Posterior cingulate gyrus (tissue), 11 donors: Measurements from ENCODE around the gene PRPSAP2.
"Not testable (repeated sequence)": the region's sequence is repeated elsewhere in the genome, so short reads cannot be mapped to it uniquely, and the experiment has no call there.

ENCODE experiments used
- DNase-seq, 10 donors: peaks; one replicate each; pipeline versions ENCODE4 v3.0.0 to v3.0.0-alpha.2; 2020 to 2021; ENCODE audit warnings: mixed read lengths in 3 of 10
- intact Hi-C: fragments of 100-400 bp; cut with DNase I; formaldehyde crosslinking; loops from one replicate; pipeline ENCODE4 v1.15.1; 2023

PRPSAP2 gene, protein sequence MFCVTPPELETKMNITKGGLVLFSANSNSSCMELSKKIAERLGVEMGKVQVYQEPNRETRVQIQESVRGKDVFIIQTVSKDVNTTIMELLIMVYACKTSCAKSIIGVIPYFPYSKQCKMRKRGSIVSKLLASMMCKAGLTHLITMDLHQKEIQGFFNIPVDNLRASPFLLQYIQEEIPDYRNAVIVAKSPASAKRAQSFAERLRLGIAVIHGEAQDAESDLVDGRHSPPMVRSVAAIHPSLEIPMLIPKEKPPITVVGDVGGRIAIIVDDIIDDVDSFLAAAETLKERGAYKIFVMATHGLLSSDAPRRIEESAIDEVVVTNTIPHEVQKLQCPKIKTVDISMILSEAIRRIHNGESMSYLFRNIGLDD

DNA sequence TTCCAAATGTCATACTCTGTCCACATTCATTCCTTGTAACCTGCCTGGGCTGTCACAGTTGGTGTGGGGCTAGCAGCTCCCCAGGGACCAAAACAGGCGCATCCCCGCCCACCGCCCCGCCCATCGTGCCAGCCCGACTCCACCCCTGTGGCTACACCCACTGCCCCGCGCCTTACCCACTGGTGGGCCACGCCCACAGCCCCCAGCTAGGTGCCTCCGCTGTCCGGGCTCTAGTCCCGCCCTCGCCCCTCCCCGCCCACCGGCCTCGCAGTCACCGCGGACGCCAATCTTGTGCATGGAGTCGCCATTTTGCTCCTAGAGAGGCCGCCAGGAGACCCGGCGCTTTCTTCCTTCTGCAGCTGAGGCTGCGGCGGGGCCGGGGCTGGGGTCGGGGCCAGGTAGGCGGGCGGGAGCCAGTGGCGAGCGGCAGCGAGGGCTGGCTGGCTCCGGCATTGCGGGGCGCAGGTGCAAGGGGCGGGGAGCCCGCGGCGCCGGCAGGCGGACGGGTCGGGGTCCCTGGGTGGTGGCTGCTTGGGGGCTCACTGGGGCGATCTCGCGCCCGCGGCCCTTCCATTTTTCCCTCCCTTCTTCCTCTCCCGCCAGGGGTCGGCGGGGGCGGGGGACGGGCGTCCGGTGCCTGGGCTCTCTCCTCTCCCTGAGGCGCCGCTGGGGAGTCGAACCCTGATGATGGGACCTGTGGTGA lies at the start of gene PRPSAP2:
TSS of gene PRPSAP2 (plus strand) at position 268 of the 703 bp plus-strand sequence. CDS start 7,703 bp downstream, outside the sequence.
- intact Hi-C loops = no loop called here
- peak; percentile 91 to 100 (median 98) for DNase-seq

DNA sequence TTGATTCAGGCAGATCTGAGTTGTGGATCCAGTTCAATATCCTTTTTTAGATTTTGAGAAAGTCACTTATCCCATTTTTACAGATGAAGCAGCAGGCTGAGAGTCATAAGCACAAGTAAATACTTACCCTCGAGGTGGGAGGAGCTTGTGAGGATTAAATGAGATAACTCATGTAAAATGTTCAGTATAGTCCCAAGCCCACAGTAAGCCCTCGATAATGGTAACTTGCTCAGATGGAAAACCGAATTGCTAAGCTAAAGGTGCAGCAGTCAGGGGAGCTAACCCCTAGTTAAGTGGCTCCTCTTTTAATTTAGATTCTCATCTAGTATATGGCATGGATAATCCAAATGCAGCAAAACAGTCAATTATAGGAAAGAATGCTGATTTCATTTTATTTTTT lies 42.0 kb upstream of the PRPSAP2 start:
- DNase-seq = not testable (repeated sequence)

DNA sequence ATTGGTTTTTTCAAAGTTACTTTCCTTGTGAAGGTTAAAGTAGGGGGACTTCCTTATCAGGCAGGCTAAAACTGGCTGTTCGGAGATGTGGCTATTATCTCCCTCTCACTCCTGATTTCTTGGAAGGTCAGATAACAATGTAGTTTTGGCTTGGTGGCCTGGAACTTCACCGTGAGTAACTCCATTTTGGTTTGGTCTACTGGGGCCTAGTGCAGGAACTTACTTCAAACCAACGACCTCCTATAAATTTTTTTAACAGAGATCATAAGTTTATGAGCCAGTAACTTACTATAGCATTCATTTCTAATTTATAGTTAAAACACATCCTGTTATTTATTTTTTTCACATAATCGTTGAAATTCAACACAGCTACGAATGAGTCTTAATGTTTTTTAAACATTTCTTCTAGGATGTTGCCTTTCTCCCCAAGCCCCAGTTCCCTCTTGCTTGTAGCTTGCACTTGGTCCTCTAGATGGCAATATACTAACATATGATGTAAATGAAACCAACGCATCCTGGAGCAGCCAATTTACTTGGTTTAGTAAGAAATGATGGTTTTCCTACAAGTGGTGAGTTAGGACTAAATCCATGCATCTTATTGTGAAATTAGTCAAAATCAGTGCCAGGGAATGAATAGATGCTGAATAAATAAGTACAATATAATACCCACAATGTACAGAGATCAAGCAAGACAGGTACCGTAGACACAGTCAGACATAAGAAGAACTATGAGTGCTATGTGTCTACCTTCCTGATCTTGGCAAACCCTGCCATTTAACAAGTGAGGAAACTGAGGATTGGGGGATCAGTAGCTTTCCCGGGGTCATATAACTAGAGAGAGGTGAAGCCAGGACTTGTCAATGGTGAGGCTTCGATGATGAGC lies 41.2 kb upstream of the PRPSAP2 start:
- intact Hi-C loops = not testable (repeated sequence)
- peak in 2 of 10 donors; percentile 19 to 34 for DNase-seq

More for the DNA sequence above, 42.0 kb upstream of the PRPSAP2 start:
- intact Hi-C loops = not testable (repeated sequence)

DNA sequence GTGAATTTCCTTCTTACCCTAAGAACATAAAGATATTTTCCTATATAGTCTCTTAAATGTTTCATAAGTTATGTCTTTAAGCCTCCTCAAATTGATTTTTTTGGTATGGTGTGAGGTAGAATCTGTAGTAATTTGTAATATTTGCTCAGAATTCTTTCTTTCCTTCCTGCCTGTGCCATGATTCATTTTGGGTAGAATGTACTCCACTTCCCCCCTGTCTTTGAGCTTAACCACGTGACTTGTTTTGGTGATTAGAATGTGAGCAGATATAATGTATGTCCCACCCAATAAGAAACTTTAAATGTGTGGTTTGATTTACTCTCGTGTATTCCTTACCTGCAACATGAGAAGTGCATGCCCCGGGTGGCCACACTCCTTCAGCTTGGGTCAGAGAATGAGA lies 36.5 kb upstream of the PRPSAP2 start:
- DNase-seq, intact Hi-C loops: not testable (repeated sequence)

DNA sequence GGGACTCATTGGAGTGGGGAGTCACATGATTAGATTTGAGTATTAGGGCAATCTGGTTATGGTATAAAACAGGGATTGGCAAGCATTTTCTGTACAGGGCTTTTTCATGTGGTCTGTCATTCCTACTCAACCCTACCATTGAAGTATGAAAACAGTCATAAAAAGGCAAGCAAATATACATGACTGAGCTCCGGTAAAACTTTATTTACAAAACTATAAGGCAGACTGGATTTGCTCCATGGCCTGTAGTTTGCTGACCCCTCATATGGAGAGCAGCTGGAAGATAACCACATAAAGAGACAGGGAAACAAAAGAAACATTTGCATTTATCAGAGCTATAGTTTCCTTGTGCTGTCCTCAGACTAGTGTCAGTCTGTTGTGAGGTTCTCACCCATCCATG lies 30.3 kb upstream of the PRPSAP2 start:
- DNase-seq, intact Hi-C loops: not testable (repeated sequence)

DNA sequence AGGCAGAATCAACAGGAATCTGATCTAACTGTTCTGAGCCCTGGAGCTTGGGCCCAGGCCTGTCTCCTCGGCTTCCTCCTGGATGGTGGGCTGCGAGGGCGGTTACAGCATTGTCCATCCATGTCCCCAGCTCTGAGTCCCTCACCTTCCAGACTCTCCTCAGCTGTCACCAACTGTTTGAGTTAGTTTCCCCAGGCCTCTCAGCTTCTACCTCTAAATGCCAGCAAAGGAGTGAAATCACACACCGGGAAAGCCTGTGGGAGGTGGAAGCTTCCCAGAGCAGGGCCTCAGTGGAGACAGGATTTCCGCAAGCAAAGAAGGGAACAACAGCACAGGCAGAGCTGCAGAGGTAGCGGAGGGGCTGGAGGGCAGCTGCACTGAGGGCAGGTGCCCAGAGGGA lies 9.4 kb upstream of the PRPSAP2 start:
- intact Hi-C loops = no loop called here
- peak in 1 of 10 donors; percentile 59 for DNase-seq

DNA sequence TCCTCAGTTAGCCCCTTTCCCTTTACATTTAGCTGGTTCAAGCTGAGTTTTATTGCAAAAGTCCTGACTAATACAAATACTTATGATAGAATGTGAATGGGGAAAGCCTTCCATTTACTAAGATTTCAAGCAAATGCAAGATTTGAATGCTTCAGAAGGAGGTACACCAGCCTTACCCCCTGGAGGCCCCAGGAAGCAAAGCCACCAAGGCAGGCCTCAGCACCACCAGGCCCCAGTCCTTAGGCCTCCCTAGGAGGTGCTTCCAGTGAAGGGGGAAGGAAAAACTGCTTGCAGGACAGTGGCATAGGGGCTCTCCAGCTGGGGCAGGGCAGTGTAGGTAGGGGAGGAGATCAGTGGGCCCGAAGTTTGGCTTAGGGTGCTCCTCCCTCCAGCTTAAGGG lies 7.3 kb upstream of the PRPSAP2 start:
- intact Hi-C loops = no loop called here
- DNase-seq = no peak

DNA sequence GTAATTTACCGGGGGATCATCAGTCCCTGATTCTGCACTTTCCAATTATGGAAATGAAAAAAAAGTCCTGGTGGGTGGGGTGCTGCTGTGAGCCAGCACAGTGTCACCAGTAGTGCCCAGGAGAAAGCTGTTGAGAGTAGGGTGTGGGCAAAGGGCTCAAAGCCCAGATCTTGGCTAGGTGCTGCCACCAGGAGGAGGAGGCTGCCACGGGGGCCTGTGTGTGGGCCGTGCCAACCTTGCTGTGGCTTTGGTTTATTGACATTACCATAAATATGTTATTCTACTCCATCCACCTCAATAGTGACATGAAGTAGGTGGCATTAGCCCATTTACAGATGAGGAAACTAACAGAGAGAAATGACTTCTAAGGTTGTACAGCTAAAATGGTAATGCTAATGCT lies 6.7 kb upstream of the PRPSAP2 start:
- intact Hi-C loops = no loop called here
- peak in 1 of 10 donors; percentile 65 for DNase-seq

DNA sequence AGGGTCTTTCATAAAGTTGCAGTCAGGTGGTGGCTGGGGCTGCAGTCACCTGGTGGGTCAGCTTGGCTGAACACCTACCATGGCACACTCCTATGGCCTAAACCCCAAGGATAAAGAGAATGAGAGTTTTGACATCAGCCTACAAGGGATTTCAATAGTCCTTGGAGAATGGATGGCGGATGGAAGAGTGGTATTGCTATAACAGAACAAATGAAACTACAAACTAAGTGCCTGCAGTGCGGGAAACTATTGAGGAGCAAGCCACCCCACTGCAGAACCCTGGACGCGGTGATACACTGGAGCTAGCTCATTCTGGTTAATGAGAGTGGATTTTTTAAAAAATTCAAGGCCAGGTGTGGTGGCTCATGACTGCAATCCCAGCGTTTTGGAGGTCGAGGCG lies 3.0 kb upstream of the PRPSAP2 start:
- intact Hi-C loops = no loop called here
- peak in 1 of 10 donors; percentile 43 for DNase-seq

DNA sequence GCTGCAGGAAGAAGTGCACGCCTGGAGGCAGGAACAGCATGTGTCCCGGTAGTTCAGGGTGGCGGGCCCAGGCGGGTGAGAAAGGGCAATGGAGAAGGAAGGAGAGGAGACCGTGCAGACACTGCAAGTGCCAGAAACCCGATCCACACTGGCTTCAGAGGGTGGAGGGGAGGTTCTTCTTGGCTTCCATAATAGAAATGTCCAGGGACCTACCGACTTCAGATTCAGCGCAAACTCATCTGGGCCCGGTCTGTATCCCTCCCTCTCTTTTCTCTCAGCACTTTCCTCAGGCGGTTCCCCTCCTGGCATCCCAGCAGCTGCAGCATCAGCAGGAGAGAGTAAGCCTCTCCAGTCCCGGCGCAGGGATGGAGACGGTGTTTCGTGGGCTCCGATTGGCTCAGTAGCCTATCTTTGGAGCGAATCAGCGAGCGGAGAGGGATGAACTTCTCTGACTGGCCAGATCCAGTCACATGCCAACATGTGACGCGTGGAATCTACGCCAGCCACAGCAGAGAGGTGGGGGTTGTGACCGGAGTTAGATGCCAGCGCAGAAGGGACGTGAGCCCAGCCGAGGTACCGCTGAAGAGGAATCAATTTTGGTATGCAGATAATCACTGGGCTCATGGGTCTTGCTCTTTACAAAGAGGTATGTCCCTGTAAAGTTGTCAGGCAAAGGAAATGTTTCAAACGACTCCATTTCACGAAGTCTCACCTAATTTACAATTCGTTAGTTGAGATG lies 1.9 kb upstream of the PRPSAP2 start:
- intact Hi-C loops = no loop called here

DNA sequence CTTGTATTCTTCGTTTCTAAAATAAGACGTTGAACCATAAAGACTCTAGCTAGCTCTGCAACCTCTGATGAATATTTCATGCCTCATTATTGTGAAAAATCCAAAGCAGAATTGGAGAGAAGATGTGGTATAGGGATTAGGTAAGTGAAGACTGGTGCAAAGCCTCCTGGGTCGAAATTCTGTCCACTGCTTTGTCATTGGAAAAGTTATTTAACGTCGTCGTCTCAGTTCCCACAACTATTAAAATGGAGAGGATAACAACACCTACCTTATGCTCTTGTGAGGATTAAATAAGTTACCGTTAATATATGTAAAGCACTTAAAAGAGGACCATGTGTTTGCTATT lies 1.4 kb upstream of the PRPSAP2 start:
- DNase-seq = no peak
- intact Hi-C loops = no loop called here

More for the DNA sequence above, 1.9 kb upstream of the PRPSAP2 start:
- peak; percentile 88 to 99 (median 94) for DNase-seq

DNA sequence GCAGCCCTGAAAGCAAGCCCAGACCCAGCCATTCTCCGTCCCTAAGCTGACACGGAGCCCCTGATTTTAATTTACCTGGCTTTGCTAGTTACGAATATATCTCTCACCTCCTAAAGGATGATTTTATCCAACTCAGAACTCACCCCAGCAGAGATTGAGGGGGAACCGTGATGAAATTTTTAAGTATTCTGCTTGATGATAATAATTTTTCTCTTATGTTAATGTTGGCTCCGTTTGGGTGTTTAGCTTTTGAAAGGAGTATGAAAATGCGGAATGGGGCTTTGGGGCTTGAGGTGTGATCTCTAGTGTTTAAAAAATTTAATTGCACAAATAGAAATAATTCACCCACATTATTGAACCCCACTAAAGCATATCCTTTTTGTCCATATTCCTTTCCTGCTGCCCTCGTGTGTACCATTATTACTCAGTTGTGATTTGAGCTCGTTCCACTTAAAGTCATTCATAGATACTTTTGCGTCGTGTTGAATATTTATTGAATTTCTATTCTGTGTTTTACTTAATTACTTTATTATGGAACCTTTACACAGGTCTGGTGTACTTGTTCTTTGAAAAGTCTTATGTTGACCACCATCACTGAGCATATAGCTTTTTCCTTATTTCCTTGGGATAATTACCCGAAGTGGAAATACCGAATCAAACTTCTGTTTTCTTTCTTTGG lies 775 bp downstream of the PRPSAP2 start:
- DNase-seq = no peak
- intact Hi-C loops = no loop called here

DNA sequence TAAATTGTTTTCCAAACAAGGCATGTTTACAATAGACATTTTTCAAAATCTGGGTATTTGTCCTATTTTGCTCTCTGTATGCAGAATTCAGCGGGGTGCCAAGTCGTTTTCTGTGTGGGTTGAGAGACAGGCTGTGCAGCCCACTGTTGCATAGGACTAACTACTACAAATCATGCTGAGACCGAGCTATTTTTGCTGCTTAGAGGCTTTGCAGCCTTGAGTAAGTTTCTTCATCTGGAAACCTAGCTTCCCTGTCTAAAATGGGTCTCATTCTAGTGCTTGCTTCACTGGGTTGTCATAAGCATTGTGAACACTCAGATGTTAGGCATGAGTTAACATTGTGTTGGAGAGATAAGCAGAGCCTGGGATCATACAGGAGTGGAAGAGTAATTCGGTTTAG lies 1.3 kb downstream of the PRPSAP2 start:
- intact Hi-C loops = no loop called here

DNA sequence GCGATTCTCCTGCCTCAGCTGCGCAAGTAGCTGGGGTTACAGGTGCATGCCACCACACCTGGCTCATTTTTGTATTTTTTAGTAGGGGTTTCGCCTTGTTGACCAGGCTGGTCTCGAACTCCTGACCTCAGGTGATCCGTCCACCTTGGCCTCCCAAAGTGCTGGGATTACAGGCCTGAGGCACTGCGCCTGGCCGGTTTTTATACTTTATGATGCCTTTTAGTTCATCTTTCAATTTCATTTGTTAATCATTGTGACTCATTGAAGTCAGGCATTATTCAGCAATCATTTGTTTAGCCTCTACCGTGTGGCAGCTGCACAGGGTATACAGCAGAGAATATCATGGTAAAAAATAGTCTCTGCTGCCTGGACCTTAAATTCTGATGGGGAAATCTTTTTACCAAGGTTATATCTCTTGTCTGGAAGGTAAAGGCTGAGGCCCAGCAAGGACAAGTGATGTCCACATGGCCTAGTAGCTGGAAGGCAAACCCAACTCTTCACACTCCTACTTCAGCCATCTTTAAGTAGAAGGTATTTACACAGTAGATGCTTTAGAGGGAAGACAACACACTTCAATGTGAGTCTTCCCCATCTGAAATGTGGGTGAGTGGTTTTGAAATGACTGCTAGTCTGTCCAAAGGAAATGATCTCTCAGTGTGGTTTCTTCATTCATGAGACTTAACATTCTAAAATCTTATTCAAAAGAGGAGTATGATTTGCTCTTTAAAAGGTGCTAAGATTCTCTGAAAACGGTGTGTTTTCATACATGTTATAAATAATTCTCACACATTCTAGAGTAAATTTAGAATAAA lies 2.4 kb downstream of the PRPSAP2 start:
- intact Hi-C loops = no loop called here
- DNase-seq = peak in 1 of 10 donors; percentile 41

More for the DNA sequence above, 1.3 kb downstream of the PRPSAP2 start:
- peak in 2 of 10 donors; percentile 16 to 67 for DNase-seq

DNA sequence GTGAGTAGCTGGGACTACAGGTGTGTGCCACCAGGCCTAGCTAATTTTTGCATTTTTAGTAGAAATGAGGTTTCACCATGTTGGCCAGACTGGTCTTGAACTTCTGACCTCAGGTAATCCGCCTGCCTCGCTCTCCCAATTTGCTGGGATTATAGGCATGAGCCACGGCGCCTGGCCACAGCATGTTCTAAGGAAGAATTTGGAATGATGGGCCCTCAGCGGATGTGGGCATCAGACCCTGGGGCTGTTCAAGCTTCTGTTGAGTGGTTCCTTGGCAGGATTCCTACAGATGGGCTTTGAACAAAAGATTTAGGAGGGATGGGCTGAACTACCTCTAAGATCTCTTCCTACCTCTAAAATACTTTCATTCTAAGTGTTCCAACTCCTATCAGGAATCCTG lies 4.1 kb downstream of the PRPSAP2 start:
- DNase-seq = peak in 1 of 10 donors; percentile 57
- intact Hi-C loops = no loop called here

DNA sequence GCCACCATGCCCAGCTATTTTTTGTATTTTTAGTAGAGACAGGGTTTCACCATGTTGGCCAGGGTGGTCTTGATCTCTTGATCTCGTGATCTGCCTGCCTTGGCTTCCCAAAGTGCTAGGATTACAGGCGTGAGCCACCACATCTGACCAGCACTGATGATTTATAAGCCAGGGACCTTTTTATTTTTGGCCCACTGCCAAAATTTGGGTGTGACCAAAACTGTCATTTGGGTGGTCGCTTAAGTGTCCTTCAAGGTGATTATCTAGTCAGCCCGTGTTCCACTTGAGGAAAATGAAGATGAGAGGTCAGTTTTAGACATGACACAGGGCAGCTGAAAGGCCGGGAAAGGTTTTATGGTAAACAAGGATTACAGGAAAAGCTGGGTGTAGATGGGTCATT lies 7.1 kb downstream of the PRPSAP2 start:
- intact Hi-C loops, DNase-seq: not testable (repeated sequence)

DNA sequence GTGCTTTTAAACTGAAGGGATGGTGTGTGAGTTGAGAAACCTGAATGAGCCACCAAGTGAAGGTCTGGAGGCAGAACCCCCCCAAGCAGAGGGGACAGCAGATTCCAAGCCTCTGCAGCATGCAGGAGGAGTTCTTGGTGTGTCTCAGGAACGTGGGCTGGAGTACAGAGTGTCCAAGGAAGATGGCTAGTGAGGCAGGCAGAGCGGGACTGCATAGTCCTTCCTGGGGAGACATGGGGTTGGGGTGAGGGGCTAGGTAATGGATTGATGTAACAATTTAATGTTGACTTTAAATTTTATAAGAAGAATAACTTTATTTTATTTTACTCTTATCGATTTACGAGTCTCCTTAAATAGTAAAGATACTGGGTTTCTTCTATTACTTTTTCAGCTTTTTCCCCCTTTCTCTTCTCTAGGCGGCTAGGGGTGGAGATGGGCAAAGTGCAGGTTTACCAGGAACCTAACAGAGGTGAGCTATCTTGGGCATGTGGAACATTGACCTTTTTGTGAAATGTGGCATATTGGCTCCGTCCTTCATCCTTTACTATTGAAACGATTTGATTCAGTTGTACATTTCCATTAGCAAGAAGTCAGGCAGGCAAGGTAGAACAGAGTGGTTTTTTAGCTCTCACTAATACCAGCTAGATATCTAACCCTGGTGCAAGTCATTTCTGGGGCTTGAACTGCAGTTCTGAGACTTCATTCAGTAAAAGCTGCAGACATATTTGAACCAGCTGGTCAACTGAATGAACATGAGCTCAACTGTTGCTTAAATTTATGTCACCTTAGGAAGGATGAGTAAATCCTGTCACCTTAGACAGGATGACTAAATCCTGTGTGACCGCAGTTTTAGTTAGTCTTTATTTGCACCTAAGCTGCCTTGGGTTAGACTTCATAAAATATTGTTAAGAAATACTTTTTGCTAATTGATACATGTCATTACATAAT lies 9.2 kb downstream of the PRPSAP2 start:
- peak in 1 of 10 donors; percentile 18 for DNase-seq

More for the DNA sequence above, 9.2 kb downstream of the PRPSAP2 start:
- intact Hi-C loops = no loop called here
